Activated CD8-positive, alpha-beta memory T cell treated with anti-CD3 and anti-CD28 coated beads for 4 hours (primary cell): ENCODE measurements around the gene GUK1.

ENCODE experiments used
- DNase-seq, 2 donors: peaks; one replicate each; pipeline ENCODE4 v3.0.0-alpha.2; 2020; ENCODE audit warnings: low read depth in 2 of 2

The GUK1 gene, protein sequence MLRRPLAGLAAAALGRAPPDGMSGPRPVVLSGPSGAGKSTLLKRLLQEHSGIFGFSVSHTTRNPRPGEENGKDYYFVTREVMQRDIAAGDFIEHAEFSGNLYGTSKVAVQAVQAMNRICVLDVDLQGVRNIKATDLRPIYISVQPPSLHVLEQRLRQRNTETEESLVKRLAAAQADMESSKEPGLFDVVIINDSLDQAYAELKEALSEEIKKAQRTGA

DNA sequence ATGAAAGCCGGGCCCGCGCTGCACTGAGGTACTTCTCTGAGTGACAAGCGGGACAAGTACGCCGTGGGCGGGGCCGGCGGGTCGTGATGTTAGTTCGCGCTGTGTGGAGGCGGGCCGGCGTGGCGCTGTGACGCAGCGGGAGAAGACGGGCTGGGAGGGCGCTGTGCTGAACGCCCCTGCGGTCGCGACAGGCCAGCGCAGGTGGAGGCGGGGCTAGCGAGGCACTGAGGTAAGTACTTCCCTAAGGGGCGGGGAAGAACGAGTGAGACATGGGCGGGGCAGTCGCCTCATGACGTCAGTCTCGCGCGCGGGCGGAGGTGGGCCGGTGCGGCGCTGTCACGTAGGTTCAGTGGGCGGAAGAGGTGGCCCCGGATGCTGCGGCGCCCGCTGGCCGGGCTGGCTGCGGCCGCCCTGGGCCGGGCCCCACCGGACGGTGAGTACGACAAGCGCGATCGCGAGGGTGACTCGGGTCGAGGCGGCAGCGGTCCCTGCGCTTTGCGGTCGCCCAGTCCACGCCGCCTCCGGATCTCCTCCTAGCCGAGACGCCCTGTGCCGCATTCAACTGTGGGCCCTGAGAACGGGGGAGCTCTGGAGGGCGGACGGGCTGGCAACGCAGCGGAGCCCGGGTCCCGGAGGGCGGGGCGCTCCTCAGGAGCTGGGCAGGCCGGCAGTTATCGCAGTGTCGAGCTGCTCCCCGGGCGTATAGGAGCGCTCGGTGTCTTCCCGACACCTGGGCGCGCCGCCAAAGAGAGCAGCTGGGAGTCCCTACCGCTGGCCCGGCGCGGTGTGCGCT, at the start of gene GUK1:
TSS of gene GUK1 (plus strand) at position 349 of the 793 bp plus-strand sequence. CDS start at position 373, 24 bp downstream.
- DNase-seq = peak; percentile 100

DNA sequence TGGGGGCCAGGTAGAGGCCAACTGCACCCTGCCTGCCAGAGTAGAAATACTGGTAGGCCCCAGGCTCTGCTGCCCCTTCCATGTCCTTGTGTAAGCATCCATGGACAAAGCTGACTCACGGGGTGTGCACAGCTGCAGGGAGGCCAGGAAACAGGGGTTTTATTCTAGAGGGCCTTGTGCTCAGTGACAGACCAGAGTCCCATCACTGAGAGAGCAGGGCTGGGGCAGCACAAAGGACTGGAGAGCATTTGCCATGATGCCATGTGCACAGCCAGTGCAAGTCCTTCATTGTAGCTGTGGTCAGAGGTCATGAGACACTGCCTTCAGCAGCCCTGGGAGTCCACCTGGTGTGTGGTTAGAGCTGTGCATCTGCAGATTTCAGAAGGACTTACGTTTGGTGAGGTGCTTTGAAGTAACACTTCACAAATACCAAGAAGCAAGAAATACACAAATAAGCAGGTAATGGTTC, 49.4 kb upstream of the GUK1 start:
- no peak for DNase-seq

DNA sequence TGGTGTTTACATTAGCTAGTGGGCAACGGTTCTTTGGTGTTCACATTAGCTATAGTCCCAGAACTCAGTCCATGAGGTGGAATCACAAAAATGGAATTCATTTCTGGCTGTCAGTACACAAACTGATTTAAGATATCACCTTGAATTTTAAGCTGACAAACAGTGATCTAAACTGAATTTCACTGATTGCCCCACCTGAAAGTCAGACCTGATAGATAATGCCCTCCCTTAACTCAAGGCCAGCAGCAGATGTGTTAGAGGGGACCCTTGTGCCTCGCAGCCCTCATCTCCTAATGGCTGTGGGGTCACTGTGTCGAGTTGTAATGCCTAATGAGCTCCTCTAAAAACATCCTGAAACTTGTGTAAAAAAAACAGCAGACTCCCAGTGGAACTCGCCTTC, 49.0 kb upstream of the GUK1 start:
- no peak for DNase-seq

DNA sequence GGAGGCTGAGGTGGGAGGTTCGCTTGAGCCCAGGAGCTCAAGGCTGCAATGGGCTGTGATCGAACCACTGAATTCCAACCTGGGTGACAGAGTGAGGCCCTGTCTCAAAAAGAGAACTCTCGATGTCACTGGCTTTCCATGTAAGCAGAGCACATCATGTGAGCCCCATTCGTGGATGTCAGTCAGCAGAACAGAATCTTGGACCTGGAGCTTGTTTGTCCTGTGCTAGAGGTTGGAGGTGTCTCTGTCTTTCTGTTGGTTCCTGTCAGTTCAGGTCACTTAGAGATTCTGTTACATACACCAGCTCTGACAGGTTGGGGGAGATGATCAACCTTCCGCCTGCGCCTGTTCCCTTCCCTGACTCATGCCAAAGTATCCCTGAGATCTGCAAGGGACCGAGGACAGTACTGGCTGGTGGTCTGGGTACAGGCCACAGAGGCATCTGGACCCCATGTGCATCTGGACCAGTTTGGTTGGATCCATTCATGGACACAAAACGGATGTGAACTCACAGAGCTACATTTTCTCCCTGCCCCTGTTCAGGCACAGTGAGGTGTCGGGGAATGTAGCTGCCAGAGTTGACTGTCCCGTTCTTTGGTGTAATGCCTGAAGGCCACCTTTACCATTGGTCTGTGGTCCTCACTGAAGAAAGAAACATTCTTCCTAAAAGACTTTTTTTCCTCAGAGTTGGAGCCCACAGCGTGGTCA, 47.6 kb upstream of the GUK1 start:
- DNase-seq = no peak

DNA sequence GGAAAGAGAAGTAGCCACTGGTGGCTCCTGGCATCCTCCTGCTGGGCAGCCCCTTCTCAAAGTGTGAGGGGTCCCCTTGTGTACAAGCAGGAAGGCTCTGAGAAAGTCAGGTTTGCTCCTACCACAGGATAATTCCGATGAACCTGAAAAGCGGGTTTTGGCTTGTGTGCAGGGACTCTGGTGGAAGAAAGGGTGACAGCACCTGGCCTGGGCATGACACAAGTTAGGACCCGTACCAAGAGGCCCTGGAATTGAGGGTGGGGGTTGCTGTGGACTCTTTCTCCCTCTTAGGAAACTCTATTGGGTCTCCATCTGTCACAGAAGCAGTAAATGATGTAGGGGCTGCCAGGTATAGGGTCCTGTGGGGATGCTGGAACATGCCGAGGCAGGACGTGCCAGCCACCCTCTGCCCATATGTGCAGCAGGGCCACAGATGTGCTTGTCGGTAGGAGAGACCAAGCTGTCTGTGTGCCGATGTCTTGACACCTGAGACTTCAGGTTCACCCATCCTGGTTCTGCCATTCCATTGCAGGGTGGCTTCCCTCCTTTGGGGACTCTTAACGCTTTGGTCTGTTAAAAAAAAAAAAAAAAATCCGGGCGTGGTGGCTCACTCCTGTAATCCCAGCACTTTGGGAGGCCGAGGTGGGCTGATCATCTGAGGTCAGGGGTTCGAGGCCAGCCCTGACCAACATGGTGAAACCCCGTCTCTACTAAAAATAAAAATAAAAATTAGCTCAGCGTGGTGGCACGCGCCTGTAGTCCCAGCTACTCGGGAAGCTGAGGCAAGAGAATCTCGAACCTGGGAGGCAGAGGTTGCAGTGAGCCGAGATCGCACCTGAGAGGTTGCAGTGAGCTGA, 46.8 kb upstream of the GUK1 start:
- DNase-seq = no peak

DNA sequence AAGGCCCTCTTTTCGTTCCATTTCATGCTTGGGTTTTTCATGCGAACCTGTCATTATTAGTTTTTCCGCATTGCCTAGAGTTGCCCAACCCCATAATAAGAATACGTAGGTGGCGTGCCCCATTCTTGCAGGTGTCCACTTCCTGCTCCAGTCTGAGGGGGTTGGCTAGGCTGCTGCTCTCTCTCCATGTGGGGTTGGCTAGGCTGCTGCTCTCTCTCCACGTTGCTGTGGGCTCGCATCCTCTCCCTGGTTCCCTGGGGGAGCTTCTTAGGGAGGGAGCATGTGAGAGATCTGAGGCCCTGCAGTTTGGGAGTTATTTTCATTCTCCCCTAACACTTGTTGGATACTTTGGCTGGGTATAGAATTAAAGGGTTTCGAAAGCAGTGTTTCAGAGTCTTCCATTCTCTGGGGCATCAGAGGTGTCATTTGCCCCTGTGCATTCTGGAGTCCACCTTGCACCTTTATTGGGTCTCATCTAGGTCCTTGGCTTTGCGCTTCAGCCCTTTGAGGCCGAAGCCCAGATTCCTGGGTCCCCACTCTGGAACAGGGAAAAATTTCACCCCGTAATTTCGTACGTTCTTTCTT, 45.6 kb upstream of the GUK1 start:
- no peak for DNase-seq

DNA sequence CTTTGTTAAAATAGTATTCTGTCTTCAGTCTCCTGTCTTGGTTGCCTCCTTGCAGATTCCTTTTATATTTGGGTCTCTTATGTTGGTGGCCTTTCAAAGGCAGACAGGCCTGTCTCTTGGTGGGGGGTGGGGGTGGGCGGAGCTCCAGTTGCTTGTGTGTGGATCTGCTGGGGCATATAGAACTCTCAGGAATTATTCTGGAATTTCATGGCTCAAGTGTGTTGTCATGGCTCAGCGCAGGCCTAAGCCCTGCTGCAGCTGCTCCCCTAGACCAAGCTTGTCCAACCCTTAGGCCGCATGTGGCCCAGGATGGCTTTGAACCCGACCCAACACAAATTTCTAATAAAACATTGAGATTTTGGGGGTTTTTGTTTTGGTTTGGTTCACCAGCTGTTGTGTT, 44.9 kb upstream of the GUK1 start:
- DNase-seq = no peak

DNA sequence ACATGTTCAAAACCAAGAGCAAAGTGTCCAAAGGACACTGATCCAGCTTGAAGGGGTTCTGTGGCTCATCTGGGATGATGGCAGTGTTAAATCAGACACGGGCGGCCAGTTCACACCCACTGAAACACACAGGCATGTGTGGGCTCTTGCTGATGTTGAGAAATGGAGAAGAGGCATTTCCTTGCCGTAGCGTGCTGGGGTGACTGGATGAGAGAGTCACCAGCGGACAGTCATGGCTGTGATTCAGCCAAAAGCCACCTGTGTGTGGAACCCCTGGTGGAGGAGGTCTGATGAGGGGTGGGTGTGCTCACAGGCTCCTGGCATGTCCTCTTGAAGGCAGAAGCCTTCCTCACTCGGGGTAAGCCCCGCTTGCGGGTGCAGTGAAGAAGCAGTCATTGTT, 44.1 kb upstream of the GUK1 start:
- DNase-seq = no peak

DNA sequence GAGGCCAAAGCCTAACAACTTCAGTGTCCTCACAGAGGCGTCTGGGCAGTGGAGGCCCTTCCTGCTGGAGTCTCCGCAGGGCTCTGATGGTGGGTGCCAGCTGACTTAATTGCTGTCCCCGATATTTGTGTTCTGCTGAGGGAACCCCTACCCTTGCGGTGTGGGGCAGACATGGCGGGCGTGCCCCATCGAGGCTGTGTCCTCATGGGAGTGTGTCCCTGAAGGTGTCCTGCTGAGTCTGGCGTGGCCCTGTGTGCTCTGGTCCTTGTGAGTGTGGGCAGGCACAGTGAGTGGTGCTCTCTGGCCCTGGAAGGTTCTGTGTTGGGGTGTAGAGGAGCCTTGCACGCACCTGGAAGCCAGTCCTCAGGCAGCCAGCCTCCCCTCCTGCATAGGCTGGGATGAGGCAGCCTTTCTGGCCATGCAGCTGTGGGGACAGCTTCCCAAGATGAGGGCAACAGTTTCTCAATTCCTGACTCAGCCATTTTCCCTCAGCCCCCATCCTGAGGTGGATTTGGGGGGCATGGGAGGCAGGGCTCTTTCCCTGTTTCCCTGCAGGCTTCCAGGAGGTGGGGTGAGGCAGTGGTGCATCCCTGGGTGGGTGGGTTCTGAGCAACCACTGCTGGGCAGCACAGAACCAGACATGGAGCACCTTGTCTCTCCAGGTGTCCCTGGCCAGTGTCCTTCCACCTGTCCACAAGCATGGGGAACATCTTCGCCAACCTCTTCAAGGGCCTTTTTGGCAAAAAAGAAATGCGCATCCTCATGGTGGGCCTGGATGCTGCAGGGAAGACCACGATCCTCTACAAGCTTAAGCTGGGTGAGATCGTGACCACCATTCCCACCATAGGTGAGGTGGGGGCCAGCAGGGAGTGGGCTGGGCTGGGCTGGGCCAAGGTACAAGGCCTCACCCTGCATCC, 43.4 kb upstream of the GUK1 start:
- no peak for DNase-seq

DNA sequence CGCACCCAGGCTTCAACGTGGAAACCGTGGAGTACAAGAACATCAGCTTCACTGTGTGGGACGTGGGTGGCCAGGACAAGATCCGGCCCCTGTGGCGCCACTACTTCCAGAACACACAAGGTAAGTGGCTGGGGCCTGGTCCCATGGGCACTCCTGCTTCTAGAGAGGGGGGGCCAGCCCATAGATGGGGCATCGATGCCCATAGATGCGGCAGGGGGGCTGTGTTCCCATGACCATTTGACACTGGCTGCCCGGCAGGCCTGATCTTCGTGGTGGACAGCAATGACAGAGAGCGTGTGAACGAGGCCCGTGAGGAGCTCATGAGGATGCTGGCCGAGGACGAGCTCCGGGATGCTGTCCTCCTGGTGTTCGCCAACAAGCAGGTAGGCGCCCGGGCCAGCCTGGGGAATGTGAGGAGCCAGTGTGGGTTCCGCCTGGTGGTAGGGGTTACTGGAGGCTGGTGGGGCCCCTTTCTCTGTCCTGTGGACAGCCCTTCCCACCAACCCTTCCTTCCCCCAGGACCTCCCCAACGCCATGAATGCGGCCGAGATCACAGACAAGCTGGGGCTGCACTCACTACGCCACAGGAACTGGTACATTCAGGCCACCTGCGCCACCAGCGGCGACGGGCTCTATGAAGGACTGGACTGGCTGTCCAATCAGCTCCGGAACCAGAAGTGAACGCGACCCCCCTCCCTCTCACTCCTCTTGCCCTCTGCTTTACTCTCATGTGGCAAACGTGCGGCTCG, 42.6 kb upstream of the GUK1 start:
- no peak for DNase-seq

DNA sequence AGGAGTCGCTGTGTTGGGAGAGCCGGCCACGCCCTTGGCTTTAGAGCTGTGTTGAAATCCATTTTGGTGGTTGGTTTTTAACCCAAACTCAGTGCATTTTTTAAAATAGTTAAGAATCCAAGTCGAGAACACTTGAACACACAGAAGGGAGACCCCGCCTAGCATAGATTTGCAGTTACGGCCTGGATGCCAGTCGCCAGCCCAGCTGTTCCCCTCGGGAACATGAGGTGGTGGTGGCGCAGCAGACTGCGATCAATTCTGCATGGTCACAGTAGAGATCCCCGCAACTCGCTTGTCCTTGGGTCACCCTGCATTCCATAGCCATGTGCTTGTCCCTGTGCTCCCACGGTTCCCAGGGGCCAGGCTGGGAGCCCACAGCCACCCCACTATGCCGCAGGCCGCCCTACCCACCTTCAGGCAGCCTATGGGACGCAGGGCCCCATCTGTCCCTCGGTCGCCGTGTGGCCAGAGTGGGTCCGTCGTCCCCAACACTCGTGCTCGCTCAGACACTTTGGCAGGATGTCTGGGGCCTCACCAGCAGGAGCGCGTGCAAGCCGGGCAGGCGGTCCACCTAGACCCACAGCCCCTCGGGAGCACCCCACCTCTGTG, 41.7 kb upstream of the GUK1 start:
- DNase-seq = no peak

DNA sequence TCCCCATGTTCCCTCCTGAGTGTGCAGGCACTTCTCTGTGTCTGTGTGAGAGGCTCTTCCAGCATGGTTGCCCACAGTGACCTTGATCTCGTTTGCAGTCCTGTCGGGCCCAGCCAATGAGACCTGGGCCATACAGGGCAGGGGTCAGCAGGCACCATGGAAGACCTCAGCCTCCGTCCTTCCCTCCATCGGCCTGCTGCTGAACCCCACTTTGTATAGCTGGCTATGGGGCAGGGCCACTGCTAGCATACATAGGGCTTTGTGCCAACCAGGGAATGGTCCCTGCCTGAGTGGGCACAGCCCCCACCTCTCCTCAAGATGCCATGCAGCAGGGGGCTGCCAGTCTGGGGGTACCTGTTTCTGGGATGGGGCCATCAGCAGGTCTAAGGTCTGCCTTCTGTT, 40.7 kb upstream of the GUK1 start:
- no peak for DNase-seq

DNA sequence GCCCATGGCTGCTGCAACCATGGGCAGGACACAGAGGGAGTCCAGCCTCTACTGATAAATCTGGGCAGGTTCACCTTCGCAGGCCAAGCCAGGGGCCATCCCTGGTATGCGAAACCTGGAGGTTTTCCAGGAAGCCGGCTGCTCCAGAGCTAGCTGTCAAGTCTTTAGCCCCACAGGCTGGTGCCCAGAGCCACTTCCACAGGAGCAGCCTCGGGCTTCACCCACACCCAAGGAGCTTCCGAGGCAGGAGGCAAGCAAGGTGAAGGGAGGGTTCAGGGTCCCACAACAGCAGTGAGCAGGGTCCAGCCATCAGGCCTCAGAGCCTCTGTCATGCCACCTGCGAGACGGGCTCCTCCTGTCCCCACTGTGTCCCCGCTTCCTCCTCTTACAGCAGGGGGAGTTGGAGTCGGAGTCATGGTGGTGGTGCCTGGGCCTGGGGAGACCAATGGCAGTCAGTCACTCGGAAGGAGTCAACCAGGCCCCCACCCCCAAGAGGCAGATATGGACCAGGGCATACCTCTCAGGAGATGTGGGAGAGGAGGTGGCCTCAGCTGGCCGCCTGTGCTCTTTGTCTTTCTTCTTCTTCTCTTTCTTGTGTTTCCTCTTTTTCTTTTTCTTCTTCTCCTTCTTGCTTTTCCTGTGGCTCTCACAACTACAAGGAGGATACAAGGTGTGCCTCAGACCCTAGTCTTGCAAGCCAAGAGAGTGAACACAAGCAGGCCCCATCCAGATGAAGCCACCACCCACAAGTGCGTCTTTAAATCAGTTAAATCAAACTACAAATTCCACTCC, 39.1 kb upstream of the GUK1 start:
- DNase-seq = no peak

DNA sequence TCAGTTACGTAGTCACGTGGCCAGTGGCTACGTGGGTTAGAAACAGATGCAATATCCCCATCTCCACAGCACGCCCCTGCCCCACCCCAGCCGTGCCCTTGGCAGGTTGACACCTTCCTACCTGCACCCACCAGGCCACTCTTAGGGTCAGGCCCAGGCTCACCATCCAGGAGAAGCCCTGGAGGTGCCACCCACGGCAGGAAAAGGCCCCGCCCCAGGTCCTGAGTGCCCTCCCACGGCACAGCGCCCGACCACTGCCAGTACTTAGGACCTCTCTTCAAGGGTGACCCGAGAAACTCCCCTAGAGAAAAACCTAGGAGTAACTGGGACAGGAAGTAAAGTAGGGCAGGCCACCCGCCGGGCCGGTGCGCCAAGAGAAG, 38.5 kb upstream of the GUK1 start:
- DNase-seq = no peak

DNA sequence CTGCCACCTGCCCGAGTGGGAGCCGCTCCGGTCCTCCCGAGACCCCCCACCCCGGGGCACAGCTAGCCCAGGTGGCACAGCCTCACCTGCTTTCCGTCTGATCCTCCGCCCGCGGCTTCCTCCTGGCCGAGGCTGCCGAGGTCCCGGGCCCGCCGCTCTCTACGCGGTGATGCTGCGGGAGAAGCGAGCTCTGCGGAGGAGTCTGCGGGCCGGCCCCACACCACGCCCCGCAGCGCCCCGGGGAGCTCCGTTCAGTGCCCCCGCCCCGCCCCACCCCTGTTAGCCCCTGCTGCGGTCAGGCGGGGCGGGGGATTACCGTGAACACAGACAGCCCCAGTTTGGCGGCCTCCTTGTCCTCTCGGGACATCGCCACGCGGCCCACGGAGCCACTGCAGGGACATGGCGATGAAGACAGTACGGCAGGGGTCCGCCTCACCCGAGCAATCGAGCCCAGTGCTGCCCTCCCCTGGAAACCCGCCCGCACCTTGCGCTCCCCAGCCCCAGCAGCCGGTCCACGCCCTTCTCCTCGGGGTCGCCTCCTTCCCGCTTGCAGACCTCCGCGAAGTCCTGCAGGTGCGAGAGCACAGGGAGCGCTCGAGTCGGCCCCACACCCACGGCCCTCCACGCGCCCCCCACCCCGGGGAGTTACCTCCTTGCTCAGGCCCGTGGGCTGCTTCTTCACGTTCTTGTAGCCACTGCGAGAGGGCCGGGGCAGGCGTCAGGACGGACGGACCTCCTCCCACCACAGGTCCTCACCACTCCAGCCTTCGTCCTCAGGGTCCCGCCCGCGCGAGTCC, 37.9 kb upstream of the GUK1 start:
- no peak for DNase-seq

DNA sequence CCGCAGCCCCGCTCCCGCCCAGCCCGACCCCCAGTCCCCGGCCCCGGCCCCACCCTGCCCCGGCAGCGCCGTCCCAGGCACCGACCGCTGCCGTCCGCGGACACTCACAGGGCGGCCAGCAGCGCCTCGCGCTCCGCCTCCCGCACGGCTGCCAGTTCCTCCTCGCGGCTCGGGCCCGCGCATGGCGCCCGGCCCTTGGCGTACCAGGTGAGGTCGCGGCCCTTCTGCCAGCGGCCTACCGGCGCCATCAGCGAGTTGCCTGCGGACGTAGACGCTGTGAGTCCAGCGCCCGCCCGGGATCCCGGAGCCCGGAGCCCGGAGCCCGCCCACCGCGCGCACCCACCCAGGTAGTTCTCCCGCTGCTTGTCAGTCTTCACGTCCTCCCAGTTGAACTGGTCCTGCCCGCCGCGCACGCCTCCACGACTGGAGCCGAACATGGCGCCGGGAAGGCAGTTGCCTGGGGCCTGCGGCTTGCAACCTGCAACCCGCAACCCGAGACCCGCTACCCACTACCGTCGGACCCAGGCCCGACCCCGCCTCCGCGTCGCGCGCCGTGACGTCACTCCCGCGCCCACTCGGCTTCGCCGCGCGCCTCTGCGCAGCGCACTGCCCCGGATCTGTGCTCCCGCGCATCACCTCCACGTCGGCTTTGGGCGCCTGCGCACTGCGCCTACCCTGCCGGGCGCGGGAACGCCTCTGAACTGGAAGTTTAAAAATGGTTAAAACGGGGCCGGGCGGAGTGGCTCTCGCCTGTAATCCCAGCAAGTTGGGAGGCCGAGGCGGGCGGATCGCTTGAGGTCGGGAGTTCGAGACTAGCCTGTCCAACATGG, 37.1 kb upstream of the GUK1 start, which contains the start of gene C1orf35:
TSS of gene C1orf35 (minus strand) at position 535 of the 830 bp plus-strand sequence. CDS start at position 437, 98 bp downstream.
- DNase-seq = peak; percentile 88
